Measurements from ENCODE around the gene DNMT3B.

DNMT3B gene

GRCh38 chr20:32830437-32830836 is 68.3 kb downstream of the DNMT3B start:
- DNase-seq (ENCODE audit: low spot score) = no peak
- H3K27ac ChIP-seq = peak overlapping the region in 1 of 2 donors; percentile 43
- no peak for TF ChIP-seq CTCF (IDR thresholded peaks at IDR 0.05)
- no peak overlapping the region for H3K4me3 ChIP-seq

GRCh38 chr20:32831982-32832381 is 69.8 kb downstream of the DNMT3B start:
- TF ChIP-seq CTCF (IDR thresholded peaks at IDR 0.05) = no peak
- no peak for DNase-seq (ENCODE audit: low spot score)
- Histone ChIP-seq H3K27ac (no peak overlapping the region), H3K4me3 (no peak overlapping the region)

GRCh38 chr20:32832664-32833063 is 70.5 kb downstream of the DNMT3B start:
- no peak for TF ChIP-seq CTCF (IDR thresholded peaks at IDR 0.05)
- Histone ChIP-seq H3K27ac (no peak overlapping the region), H3K4me3 (no peak overlapping the region)
- no peak for DNase-seq (ENCODE audit: low spot score)

GRCh38 chr20:32834972-32835371 is 72.8 kb downstream of the DNMT3B start:
- TF ChIP-seq CTCF (IDR thresholded peaks at IDR 0.05) = no peak
- DNase-seq (ENCODE audit: low spot score) = no peak
- Histone ChIP-seq H3K27ac (no peak overlapping the region), H3K4me3 (no peak overlapping the region)

GRCh38 chr20:32837157-32837556 is 75.0 kb downstream of the DNMT3B start:
- no peak overlapping the region for H3K4me3 ChIP-seq
- DNase-seq (ENCODE audit: low spot score) = no peak
- no peak overlapping the region for H3K27ac ChIP-seq
- TF ChIP-seq CTCF (IDR thresholded peaks at IDR 0.05) = no peak

- no peak overlapping the region for H3K27ac ChIP-seq
- H3K4me3 ChIP-seq = no peak overlapping the region
- no peak for DNase-seq (ENCODE audit: low spot score)
- no peak for TF ChIP-seq CTCF (IDR thresholded peaks at IDR 0.05)
These were observed 77.2 kb downstream of the DNMT3B start for GRCh38 chr20:32839227-32839981.

GRCh38 chr20:32839982-32840285 is 77.7 kb downstream of the DNMT3B start:
- Histone ChIP-seq H3K27ac (no peak overlapping the region), H3K4me3 (no peak overlapping the region)
- TF ChIP-seq CTCF (IDR thresholded peaks at IDR 0.05) = no peak
- DNase-seq (ENCODE audit: low spot score) = no peak

Data from coronary artery (tissue), 2 donors.